GM12878 (cell line): ENCODE measurements around the gene LIN52. TPM values are rescaled to one million over a fixed set of nuclear protein-coding genes. Genes with fewer than 3 reads are reported as not detected.

Experiments
- ATAC-seq: fragments of 200-7000 bp; cut with Tn5 transposase; 3 replicates; pipeline ENCODE4 v1.9.1; 2020; ENCODE audit warnings: mild to moderate bottlenecking, moderate library complexity
- BruUV-seq: library from RNA; stranded (reverse); fragments of 400-500 nt; replicated peaks from 2 replicates; lab custom pipeline; 2021; lab: Mats Ljungman, UMichigan
- CTCF ChIA-PET: fragments of 300-600 bp; sonication (Branson Sonifier 250); formaldehyde crosslinking; extraction: SDS; loops from one replicate; lab custom pipeline; 2021; ENCODE audit warnings: inconsistent platforms; lab: Yijun Ruan, JAX
- POLR2A ChIA-PET: fragments of 350-600 bp; formaldehyde crosslinking; extraction: SDS; loops from one replicate; lab custom pipeline; 2021; ENCODE audit warnings: inconsistent platforms; lab: Charles Lee
- RAD21 ChIA-PET: fragments of 300-600 bp; sonication (Branson Sonifier 250); formaldehyde crosslinking; loops from one replicate; lab custom pipeline; 2023; ENCODE audit warnings: antibody characterized with exemption; ENCODE audit not compliant: unreplicated experiment; lab: Charles Lee
- SMC1A ChIA-PET: fragments of 300-600 bp; sonication (Branson Sonifier 250); formaldehyde crosslinking; loops from one replicate; lab custom pipeline; 2023; ENCODE audit not compliant: unreplicated experiment, uncharacterized antibody; lab: Charles Lee
- DNase-seq: peaks from one replicate; pipeline ENCODE4 v3.0.0-alpha.2; 2011; ENCODE audit warnings: low read depth, low spot score
- FAIRE-seq: peaks from 3 replicates; lab custom pipeline; 2011; peaks lifted over from hg19 to GRCh38; lab: Jason Lieb, UNC
- H2AFZ ChIP-seq: 2 replicates; pipeline ENCODE4 v1.6.0; 2011; ENCODE audit warnings: low read depth, low read length, control low read depth; ENCODE audit not compliant: control insufficient read depth
- H3K27ac ChIP-seq: 2 replicates; pipeline ENCODE4 v1.5.1; 2011; ENCODE audit warnings: control low read depth; ENCODE audit not compliant: control insufficient read depth, insufficient read depth
- H3K27me3 ChIP-seq, 2 experiments: replicated peaks in 1 of 2; 2 replicates each; pipeline versions ENCODE4 v1.6.0 to v1.6.1; 2011; ENCODE audit warnings: low read length in 1 of 2; ENCODE audit not compliant: control insufficient read depth in 2 of 2, insufficient read depth in 2 of 2
- H3K36me3 ChIP-seq, 2 experiments: 2 replicates each; pipeline ENCODE4 v1.5.1; 2011; ENCODE audit warnings: low read length in 1 of 2; ENCODE audit not compliant: control insufficient read depth in 2 of 2, insufficient read depth in 2 of 2
- H3K4me1 ChIP-seq: 2 replicates; pipeline ENCODE4 v1.6.1; 2011; ENCODE audit warnings: mild to moderate bottlenecking, low read length, moderate library complexity, mixed read lengths; ENCODE audit not compliant: control insufficient read depth, insufficient read depth
- H3K4me2 ChIP-seq: 2 replicates; pipeline ENCODE4 v1.6.0; 2011; ENCODE audit warnings: control low read depth; ENCODE audit not compliant: control insufficient read depth, insufficient read depth
- H3K4me3 ChIP-seq: fragments of 200-600 bp; sonication (generic); 2 replicates; pipeline ENCODE4 v1.5.1; 2016
- H3K79me2 ChIP-seq: 2 replicates; pipeline ENCODE4 v1.6.0; 2011; ENCODE audit warnings: low read length; ENCODE audit not compliant: control insufficient read depth, insufficient read depth
- H3K9ac ChIP-seq: 2 replicates; pipeline ENCODE4 v1.8.0; 2011; ENCODE audit warnings: low read length, control low read depth, mixed read lengths; ENCODE audit not compliant: control insufficient read depth, insufficient read depth
- H3K9me3 ChIP-seq: replicated peaks from 3 replicates; pipeline ENCODE4 v1.5.1; 2011; ENCODE audit warnings: mild to moderate bottlenecking, low read length; ENCODE audit not compliant: control insufficient read depth, insufficient read depth
- H4K20me1 ChIP-seq: 2 replicates; pipeline ENCODE4 v1.6.0; 2011; ENCODE audit not compliant: control insufficient read depth, insufficient read depth
- CBFB ChIP-seq: IDR thresholded peaks from 2 replicates; pipeline ENCODE4 v1.6.1; 2016; ENCODE audit warnings: antibody characterized with exemption, low read depth
- CREM ChIP-seq: IDR thresholded peaks from 2 replicates; pipeline ENCODE4 v1.6.1; 2014; ENCODE audit warnings: antibody characterized with exemption, low read depth
- DPF2 ChIP-seq: fragments of 450-650 bp; IDR thresholded peaks from 2 replicates; pipeline ENCODE4 v1.6.1; 2017; ENCODE audit warnings: mild to moderate bottlenecking
- E2F8 ChIP-seq: fragments of 450-650 bp; IDR thresholded peaks from 2 replicates; pipeline ENCODE4 v1.6.1; 2018; ENCODE audit warnings: mild to moderate bottlenecking, low read depth, moderate library complexity; ENCODE audit not compliant: partially characterized antibody
- E4F1 ChIP-seq: fragments of 450-650 bp; IDR thresholded peaks from 2 replicates; pipeline ENCODE4 v1.6.1; 2018; ENCODE audit warnings: borderline replicate concordance, mild to moderate bottlenecking; ENCODE audit not compliant: partially characterized antibody
- GABPA ChIP-seq: IDR thresholded peaks from 2 replicates; pipeline ENCODE4 v1.6.1; 2014; ENCODE audit warnings: antibody characterized with exemption, low read depth, mild to moderate bottlenecking, inconsistent platforms
- HCFC1 ChIP-seq: fragments of 150-350 bp; IDR thresholded peaks from 2 replicates; pipeline ENCODE4 v1.6.1; 2014; ENCODE audit warnings: low read length
- KDM1A ChIP-seq: fragments of 200-600 bp; sonication (generic); IDR thresholded peaks from 2 replicates; pipeline ENCODE4 v1.6.1; 2016; ENCODE audit warnings: borderline replicate concordance
- MEF2A ChIP-seq: IDR thresholded peaks from 2 replicates; pipeline ENCODE4 v1.6.1; 2011; ENCODE audit warnings: low read depth, mild to moderate bottlenecking, low read length, moderate library complexity; ENCODE audit not compliant: insufficient read depth
- NFYA ChIP-seq: IDR thresholded peaks from 2 replicates; pipeline ENCODE4 v1.6.1; 2011; ENCODE audit warnings: low read depth, mild to moderate bottlenecking, low read length, improper control_type of control experiment, borderline replicate concordance
- RAD21 ChIP-seq: IDR thresholded peaks from 2 replicates; pipeline ENCODE4 v1.6.1; 2011; ENCODE audit warnings: mild to moderate bottlenecking, low read depth, low read length, moderate library complexity; ENCODE audit not compliant: insufficient read depth
- TCF12 ChIP-seq: IDR thresholded peaks from 2 replicates; pipeline ENCODE4 v1.6.1; 2011; ENCODE audit warnings: low read depth, mild to moderate bottlenecking, low read length
- ZZZ3 ChIP-seq: IDR thresholded peaks from 2 replicates; pipeline ENCODE4 v1.6.1; 2011; ENCODE audit warnings: low read depth; ENCODE audit not compliant: control insufficient read depth, insufficient read length
- WGBS: methylation state at CpG from one replicate; pipeline ENCODE4 v1.1.6; 2016; ENCODE audit warnings: low lambda C conversion rate; ENCODE audit not compliant: insufficient replicate concordance, insufficient coverage; ENCODE audit errors: missing lambda C conversion rate; 5-methylcytosine and 5-hydroxymethylcytosine counted together
- in situ Hi-C: fragments of 300-500 bp; cut with MboI; formaldehyde crosslinking; loops from 9 replicates; pipeline ENCODE4 v1.14.3; 2018; ENCODE audit warnings: mixed read lengths
- intact Hi-C: fragments of 100-400 bp; cut with micrococcal nuclease; formaldehyde crosslinking; loops from one replicate; pipeline ENCODE4 v1.14.2; 2022; ENCODE audit not compliant: unreplicated experiment
- polyA plus RNA-seq, 11 experiments: library from polyadenylated mRNA; depleted of rRNA in 4 of 11; unstranded in 6 of 11; stranded (reverse) in 5 of 11; fragments of >200 nt; fragmentation: Nextera tagmentation in 4 of 11; fragmentation: Illumina TruSeq in 1 of 11; extraction: Ambion mirVana in 4 of 11; extraction: Trizol in 1 of 11; gene quantifications; 1 replicate in 1 of 11; 2 replicates in 10 of 11; pipeline versions ENCODE4 v1.2.1 to v1.2.3, GENCODE V29; 2011 to 2016; ENCODE audit warnings: inconsistent platforms in 2 of 11, missing spikeins in 2 of 11, low read depth in 1 of 11
- total RNA-seq, 4 experiments: library from RNA; depleted of rRNA in 3 of 4; stranded (reverse); fragments of >200 nt in 3 of 4; fragmentation: Illumina TruSeq in 1 of 4; extraction: Trizol in 1 of 4; gene quantifications; 2 replicates each; pipeline versions ENCODE4 v1.2.1 to v1.2.3, GENCODE V29; 2013 to 2021

LIN52 gene
- total and polyA plus RNA-seq, 10 of the 15 experiments (the other 5 are each of a cell fraction or from before 2014, with no cell fraction given), result 13.3 to 30.9 (median 19.9) TPM

- Histone ChIP-seq H3K27ac (no peak overlapping the region), H4K20me1 (no peaks in the 10 kb centered on the region), H3K9ac (no peak overlapping the region), H3K9me3 (no peaks in the 10 kb centered on the region), H3K27me3 (no peaks in the 10 kb centered on the region), H3K4me2 (no peak overlapping the region), H3K36me3 (no peaks in the 10 kb centered on the region; a peak in 1 of 4 replicates), H2AFZ (no peak overlapping the region), H3K79me2 (no peaks in the 10 kb centered on the region), H3K4me3 (no peak overlapping the region), H3K4me1 (no peaks in the 10 kb centered on the region)
- RAD21 ChIA-PET, result no interaction called here
- POLR2A ChIA-PET, result no interaction called here
- WGBS, result 59% methylated on average over 3 of the region's 3 CpGs
- intact Hi-C loops, result no loop called here
- ATAC-seq, result no peak
- in situ Hi-C loops, result no loop called here
- SMC1A ChIA-PET, result interaction anchor here (1.5 kb wide), 1 partner anchor 46 kb away, joined by 4 read pairs; no protein-coding TSS in a partner anchor
- no peak for FAIRE-seq
- no TSS peak for BruUV-seq
- DNase-seq, result no peak
- no peak for TF ChIP-seq DPF2
- CTCF ChIA-PET, result no interaction called here
These were observed 85.2 kb downstream of the LIN52 start for GRCh38 chr14:74169906-74170305.

GRCh38 chr14:74176400-74176793, 91.6 kb downstream of the LIN52 start:
- ChIA-PET CTCF (no interaction called here), RAD21 (no interaction called here), POLR2A (no interaction called here), SMC1A (no interaction called here)
- FAIRE-seq (no peak), ATAC-seq (no peak), DNase-seq (no peak)
- 96% methylated on average over 2 of the region's 2 CpGs for WGBS
- TF ChIP-seq GABPA, result no peak
- no peak for TF ChIP-seq RAD21
- TF ChIP-seq NFYA, result no peak
- no peak for TF ChIP-seq TCF12
- TF ChIP-seq E4F1, result no peak
- no peak for TF ChIP-seq MEF2A
- TF ChIP-seq KDM1A, result no peak
- no peak for TF ChIP-seq CREM
- no peak for TF ChIP-seq HCFC1
- TF ChIP-seq CBFB, result no peak
- no peak for TF ChIP-seq E2F8
- TF ChIP-seq ZZZ3, result no peak
- H3K4me3 ChIP-seq, result no peak overlapping the region
- H3K4me2 ChIP-seq, result no peak overlapping the region
- intact Hi-C loops (no loop called here), in situ Hi-C loops (no loop called here)
- H3K36me3 ChIP-seq, result no peaks in the 10 kb centered on the region
- BruUV-seq, result no TSS peak
- H3K27me3 ChIP-seq, result no peaks in the 10 kb centered on the region
- no peak overlapping the region for H3K27ac ChIP-seq
- no peak overlapping the region for H3K9ac ChIP-seq
- no peaks in the 10 kb centered on the region for H3K9me3 ChIP-seq
- no peak overlapping the region for H2AFZ ChIP-seq
- H3K4me1 ChIP-seq, result no peaks in the 10 kb centered on the region
- no peaks in the 10 kb centered on the region for H3K79me2 ChIP-seq
- H4K20me1 ChIP-seq, result no peaks in the 10 kb centered on the region
